Peyer's patch (tissue), 4 donors: ENCODE measurements around the gene EFHC1. TPM values are rescaled to one million over a fixed set of nuclear protein-coding genes. Genes with fewer than 3 reads are reported as not detected.

Experiments
- DNase-seq, 3 donors: peaks; one replicate each; pipeline ENCODE4 v3.0.0-alpha.2; 2017 to 2019
- H3K27ac ChIP-seq, 4 donors: fragments of 200-600 bp; sonication (generic); one replicate each; pipeline ENCODE4 v1.5.1; 2016 to 2019
- H3K27me3 ChIP-seq, 2 donors: fragments of 200-600 bp; sonication (generic); one replicate each; pipeline ENCODE4 v1.5.1; 2019
- H3K36me3 ChIP-seq, 3 donors: fragments of 200-600 bp; sonication (generic); one replicate each; pipeline ENCODE4 v1.5.1; 2016 to 2019
- H3K4me1 ChIP-seq, 4 donors: fragments of 200-600 bp; sonication (generic); one replicate each; pipeline ENCODE4 v1.5.1; 2016 to 2019
- H3K4me3 ChIP-seq, 4 donors: fragments of 200-600 bp; sonication (generic); 1 replicate in 3 of 4; 2 replicates in 1 of 4; pipeline ENCODE4 v1.5.1; 2016 to 2019; ENCODE audit warnings: mild to moderate bottlenecking in 1 of 4
- H3K9me3 ChIP-seq, 4 donors: fragments of 200-600 bp; sonication (generic); one replicate each; pipeline ENCODE4 v1.5.1; 2016 to 2019; ENCODE audit warnings: mild to moderate bottlenecking in 1 of 4
- CTCF ChIP-seq, 6 experiments: fragments of 450-650 bp in 4 of 6; fragments of 200-600 bp in 2 of 6; sonication (generic) in 1 of 6; IDR thresholded peaks; one replicate each; pipeline ENCODE4 v1.5.1; 2017 to 2019; ENCODE audit warnings: antibody characterized with exemption in 6 of 6, mild to moderate bottlenecking in 3 of 6, moderate library complexity in 1 of 6
- POLR2A ChIP-seq, 2 donors: fragments of 450-650 bp; IDR thresholded peaks; one replicate each; pipeline ENCODE4 v1.5.1; 2017; ENCODE audit warnings: antibody characterized with exemption in 2 of 2, mild to moderate bottlenecking in 2 of 2, moderate library complexity in 2 of 2
- total RNA-seq, 4 donors: library from RNA; depleted of rRNA; stranded (reverse); fragments of >200 nt; gene quantifications; one replicate each; pipeline ENCODE4 v1.1.0, GENCODE V29; 2016

Gene EFHC1
- total RNA-seq, 4 donors from 2014 or later: 20.0 to 40.4 (median 22.7) TPM

- Histone ChIP-seq H3K4me1 (no peaks in the 10 kb centered on the region), H3K9me3 (no peaks in the 10 kb centered on the region), H3K27me3 (no peaks in the 10 kb centered on the region), H3K4me3 (no peak overlapping the region), H3K36me3 (peaks cover 0 to 21% (median 0%) of the 10 kb centered on the region in 3 donors), H3K27ac (no peak overlapping the region)
- no peak for TF ChIP-seq CTCF (IDR thresholded peaks at IDR 0.05)
- no peak for TF ChIP-seq POLR2A (IDR thresholded peaks at IDR 0.05)
- no peak for DNase-seq
These were observed 110.2 kb downstream of the EFHC1 start for GRCh38 chr6:52530351-52530750.

- Histone ChIP-seq H3K9me3 (no peaks in the 10 kb centered on the region), H3K4me1 (no peaks in the 10 kb centered on the region), H3K36me3 (peaks cover 0 to 22% (median 0%) of the 10 kb centered on the region in 3 donors), H3K27ac (no peak overlapping the region), H3K27me3 (no peaks in the 10 kb centered on the region), H3K4me3 (no peak overlapping the region)
- TF ChIP-seq CTCF (IDR thresholded peaks at IDR 0.05) (no peak), POLR2A (IDR thresholded peaks at IDR 0.05) (no peak)
- DNase-seq: no peak
These were observed 111.3 kb downstream of the EFHC1 start for GRCh38 chr6:52531396-52531795.

GRCh38 chr6:52531834-52532233 lies 111.7 kb downstream of the EFHC1 start:
- H3K4me1 ChIP-seq: no peaks in the 10 kb centered on the region
- no peaks in the 10 kb centered on the region for H3K9me3 ChIP-seq
- TF ChIP-seq POLR2A (IDR thresholded peaks at IDR 0.05) (no peak), CTCF (IDR thresholded peaks at IDR 0.05) (no peak)
- DNase-seq: no peak
- no peak overlapping the region for H3K4me3 ChIP-seq
- no peaks in the 10 kb centered on the region for H3K27me3 ChIP-seq
- H3K36me3 ChIP-seq: peaks cover 0 to 22% (median 0%) of the 10 kb centered on the region in 3 donors
- no peak overlapping the region for H3K27ac ChIP-seq

- Histone ChIP-seq H3K27ac (no peak overlapping the region), H3K4me1 (peaks cover 0 to 2% (median 0%) of the 10 kb centered on the region in 4 donors), H3K36me3 (peaks cover 0 to 22% (median 0%) of the 10 kb centered on the region in 3 donors), H3K27me3 (no peaks in the 10 kb centered on the region), H3K4me3 (no peak overlapping the region), H3K9me3 (no peaks in the 10 kb centered on the region)
- TF ChIP-seq CTCF (IDR thresholded peaks at IDR 0.05) (no peak), POLR2A (IDR thresholded peaks at IDR 0.05) (no peak)
- no peak for DNase-seq
These were observed 112.3 kb downstream of the EFHC1 start for GRCh38 chr6:52532457-52532856.

- Histone ChIP-seq H3K36me3 (peaks cover 0 to 22% (median 0%) of the 10 kb centered on the region in 3 donors), H3K9me3 (no peaks in the 10 kb centered on the region), H3K27me3 (no peaks in the 10 kb centered on the region), H3K4me3 (no peak overlapping the region), H3K27ac (no peak overlapping the region), H3K4me1 (peaks cover 0 to 5% (median 0%) of the 10 kb centered on the region in 4 donors)
- no peak for DNase-seq
- TF ChIP-seq CTCF (IDR thresholded peaks at IDR 0.05) (no peak), POLR2A (IDR thresholded peaks at IDR 0.05) (no peak)
These were observed 113.3 kb downstream of the EFHC1 start for GRCh38 chr6:52533491-52533890.

- H3K27me3 ChIP-seq: no peaks in the 10 kb centered on the region
- no peak overlapping the region for H3K27ac ChIP-seq
- no peak for DNase-seq
- TF ChIP-seq POLR2A (IDR thresholded peaks at IDR 0.05) (no peak), CTCF (IDR thresholded peaks at IDR 0.05) (no peak)
- H3K36me3 ChIP-seq: peaks cover 0 to 22% (median 0%) of the 10 kb centered on the region in 3 donors
- peaks cover 0 to 5% (median 0%) of the 10 kb centered on the region in 4 donors for H3K4me1 ChIP-seq
- no peaks in the 10 kb centered on the region for H3K9me3 ChIP-seq
- no peak overlapping the region for H3K4me3 ChIP-seq
These were observed 114.2 kb downstream of the EFHC1 start for GRCh38 chr6:52534363-52534762.
